Motor neuron (in vitro differentiated cells): ENCODE data around the gene INAFM2. TPM values are rescaled to one million over a fixed set of nuclear protein-coding genes. Genes with fewer than 3 reads are reported as not detected.

Experiments
- ATAC-seq, 8 experiments: fragments of 200-7000 bp; cut with Tn5 transposase; replicated peaks in 6 of 8; 2 replicates each; pipeline ENCODE4 v1.8.0; 2021; ENCODE audit warnings: mild to moderate bottlenecking in 8 of 8, moderate library complexity in 8 of 8
- H3K27ac ChIP-seq, 2 donors: fragments of 250-450 bp; sonication (Bioruptor Pico); 2 replicates each; pipeline ENCODE4 v1.9.0; 2021; ENCODE audit warnings: antibody characterized with exemption in 2 of 2, mild to moderate bottlenecking in 2 of 2, moderate library complexity in 1 of 2
- H3K4me1 ChIP-seq, 2 donors: fragments of 250-450 bp; sonication (Bioruptor Pico); replicated peaks in 1 of 2; 2 replicates each; pipeline ENCODE4 v1.6.1; 2021; ENCODE audit warnings: antibody characterized with exemption in 2 of 2, mild to moderate bottlenecking in 2 of 2, moderate library complexity in 1 of 2
- H3K4me3 ChIP-seq, 5 donors: fragments of 250-450 bp; sonication (Bioruptor Pico); 2 replicates each; pipeline ENCODE4 v1.9.0; 2021; ENCODE audit warnings: antibody characterized with exemption in 5 of 5, mild to moderate bottlenecking in 5 of 5, moderate library complexity in 4 of 5
- WGBS, 10 experiments: fragments of 450-650 bp; shearing (Covaris generic); methylation state at CpG; one replicate each; pipeline ENCODE4 v1.0.0; 2022; 5-methylcytosine and 5-hydroxymethylcytosine counted together
- in situ Hi-C, 9 experiments: fragments of 400-800 bp; cut with MboI; loops; one replicate each; pipeline ENCODE4 v1.15.0; 2021; ENCODE audit warnings: low sequenced_read_pairs in 9 of 9, low pct_unique_long_range_greater_than_20kb in 2 of 9; ENCODE audit not compliant: unreplicated experiment in 9 of 9
- total RNA-seq, 8 experiments: library from RNA; unstranded; fragments of 300-600 nt; gene quantifications; 2 replicates each; pipeline versions ENCODE4 v1.2.3 to v1.2.4, GENCODE V29; 2022

INAFM2 gene
- total RNA-seq, 8 experiments from 2014 or later: 6.5 to 16.8 (median 13.4) TPM

- Histone ChIP-seq H3K4me3 (peak within 1 kb of the TSS; percentile 61 to 87 (median 64)), H3K27ac (peak within 1 kb of the TSS; percentile 48 to 74), H3K4me1 (peaks cover 15 to 24% of the 10 kb centered on the region in 2 donors)
- peak; percentile 86 to 93 (median 92) for ATAC-seq
- in situ Hi-C loops: no loop called here
- WGBS, 10 experiments: 0 to 5% (median 0%) methylated on average over 2 to 11 of the region's 82 CpGs; no CpG with 5 or more reads in 6 of the 10 experiments
These were observed 34.4 kb downstream of the INAFM2 start, which contains the start of gene DISP2 for GRCh38 chr15:40357723-40358470. DISP2 (plus strand) TSS chr15:40358219; CDS start chr15:40358322, 103 bp downstream.

DNA sequence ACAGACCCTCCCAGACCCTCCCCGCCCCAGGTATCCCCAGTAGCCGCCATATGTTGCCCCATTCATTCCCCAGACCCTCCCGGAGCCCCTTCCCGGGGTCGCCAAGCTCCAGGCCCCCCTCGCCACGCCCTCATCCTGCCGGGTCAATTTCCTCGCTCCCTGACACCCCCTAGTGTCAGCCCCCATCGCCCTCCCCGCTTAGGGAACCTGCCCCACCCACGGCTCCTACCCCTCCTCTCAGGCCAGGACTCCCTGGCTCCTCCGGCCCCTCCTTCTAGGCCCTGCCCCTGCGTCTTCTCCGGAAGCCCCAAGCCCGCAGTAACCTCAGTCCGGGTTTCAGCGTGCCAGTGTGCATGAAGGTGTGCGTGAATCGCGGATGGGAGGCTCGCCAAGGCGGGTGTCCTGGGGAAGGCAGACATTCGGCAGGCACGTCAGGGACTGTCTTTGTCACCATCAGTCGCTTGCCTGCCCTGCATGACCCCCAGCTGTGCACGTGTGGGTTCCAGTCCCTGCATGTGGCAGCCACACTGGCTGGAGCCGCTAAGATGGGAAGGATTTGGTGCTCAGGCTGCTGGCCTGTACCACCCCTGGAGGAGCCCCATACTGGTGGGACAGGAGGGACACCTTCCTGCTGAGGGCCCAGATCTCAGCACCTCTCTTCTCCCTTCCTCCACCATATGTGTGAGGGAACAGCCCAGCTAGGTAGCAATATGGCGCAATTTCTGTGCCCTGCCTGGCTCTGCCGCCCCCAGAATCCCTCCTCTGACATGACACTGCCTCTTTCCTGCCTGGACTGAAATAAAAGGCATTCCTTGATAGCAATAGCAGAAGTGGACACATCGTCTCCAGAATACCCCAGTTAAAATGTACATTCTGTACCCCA is 35.2 kb downstream of the INAFM2 start:
- ATAC-seq: peak; percentile 7 to 64 (median 52)
- H3K4me3 ChIP-seq: peak overlapping the region; percentile 61 to 87 (median 64)
- peak overlapping the region; percentile 48 to 58 for H3K27ac ChIP-seq
- WGBS, 10 experiments: 20 to 65% (median 53%) methylated on average over 1 to 4 of the region's 31 CpGs; no CpG with 5 or more reads in 7 of the 10 experiments
- peaks cover 15 to 24% of the 10 kb centered on the region in 2 donors for H3K4me1 ChIP-seq
- in situ Hi-C loops: no loop called here

- no peak overlapping the region for H3K4me3 ChIP-seq
- in situ Hi-C loops: no loop called here
- 33 to 100% (median 70%) methylated on average over 1 to 3 of the region's 4 CpGs; no CpG with 5 or more reads in 3 of the 10 experiments for WGBS, 10 experiments
- peaks cover 7 to 15% of the 10 kb centered on the region in 2 donors for H3K4me1 ChIP-seq
- no peak for ATAC-seq
- H3K27ac ChIP-seq: no peak overlapping the region
These were observed 36.5 kb downstream of the INAFM2 start for GRCh38 chr15:40360015-40360414.

- no peak overlapping the region for H3K27ac ChIP-seq
- no peak overlapping the region for H3K4me3 ChIP-seq
- 40 to 63% methylated on average over 1 to 2 of the region's 2 CpGs; no CpG with 5 or more reads in 8 of the 10 experiments for WGBS, 10 experiments
- ATAC-seq: no peak
- in situ Hi-C loops: no loop called here
- peaks cover 7 to 15% of the 10 kb centered on the region in 2 donors for H3K4me1 ChIP-seq
These were observed 38.1 kb downstream of the INAFM2 start for GRCh38 chr15:40361640-40362039.

DNA sequence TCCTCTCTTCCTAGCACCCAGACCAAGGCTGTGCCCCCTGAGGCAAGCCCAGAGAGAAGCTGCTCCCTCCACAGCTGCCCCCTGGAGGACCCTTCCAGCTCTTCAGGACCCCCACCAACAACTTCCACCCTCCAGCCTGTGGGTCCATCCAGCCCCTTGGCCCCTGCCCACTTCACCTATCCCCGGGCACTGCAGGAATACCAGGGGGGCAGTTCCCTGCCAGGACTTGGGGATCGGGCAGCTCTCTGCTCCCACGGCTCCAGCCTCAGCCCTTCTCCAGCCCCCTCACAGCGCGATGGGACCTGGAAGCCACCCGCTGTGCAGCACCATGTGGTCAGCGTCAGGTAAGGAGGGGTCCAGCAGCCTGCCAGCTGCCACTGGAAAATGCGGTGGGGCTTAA is 40.1 kb downstream of the INAFM2 start:
- WGBS, 10 experiments: 46 to 100% (median 81%) methylated on average over 1 to 4 of the region's 8 CpGs; no CpG with 5 or more reads in 6 of the 10 experiments
- no peak overlapping the region for H3K27ac ChIP-seq

GRCh38 chr15:40364251-40364650 is 40.8 kb downstream of the INAFM2 start:
- peak in 3 of 8 experiments; percentile 28 to 64 (median 35) for ATAC-seq
- Histone ChIP-seq H3K4me3 (no peak overlapping the region), H3K4me1 (peaks cover 0 to 4% of the 10 kb centered on the region in 2 donors), H3K27ac (no peak overlapping the region)
- WGBS, 10 experiments: 0 to 80% (median 60%) methylated on average over 1 to 5 of the region's 6 CpGs; no CpG with 5 or more reads in 4 of the 10 experiments
- in situ Hi-C loops: no loop called here

More for the DNA sequence above, 40.1 kb downstream of the INAFM2 start:
- Histone ChIP-seq H3K4me3 (no peak overlapping the region), H3K4me1 (peaks cover 0 to 11% of the 10 kb centered on the region in 2 donors)
- ATAC-seq: no peak
- in situ Hi-C loops: no loop called here

DNA sequence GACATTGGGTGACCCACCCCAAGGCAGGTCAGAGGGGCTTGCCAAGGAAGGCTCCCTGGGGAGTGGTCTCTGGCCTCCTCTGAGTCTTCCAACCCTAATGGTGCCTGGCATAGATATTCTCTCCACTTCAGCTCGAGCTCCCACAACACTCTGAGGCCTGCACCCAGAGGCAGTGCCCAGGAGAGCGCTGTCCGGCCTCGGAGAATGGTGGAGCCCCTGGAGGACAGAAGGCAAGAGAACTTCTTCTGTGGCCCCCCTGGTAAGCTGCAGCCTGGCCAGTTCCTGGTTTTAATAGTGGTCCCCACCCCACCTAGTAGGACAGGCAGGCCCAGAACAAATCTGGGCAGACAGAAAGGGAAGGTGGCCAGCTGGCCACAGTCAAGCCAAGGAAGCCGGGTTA is 41.5 kb downstream of the INAFM2 start:
- WGBS, 10 experiments: 67 to 100% (median 100%) methylated on average over 1 to 5 of the region's 5 CpGs; no CpG with 5 or more reads in 5 of the 10 experiments
- Histone ChIP-seq H3K27ac (no peak overlapping the region), H3K4me1 (peaks cover 0 to 3% of the 10 kb centered on the region in 2 donors), H3K4me3 (no peak overlapping the region)
- in situ Hi-C loops: no loop called here
- no peak for ATAC-seq

DNA sequence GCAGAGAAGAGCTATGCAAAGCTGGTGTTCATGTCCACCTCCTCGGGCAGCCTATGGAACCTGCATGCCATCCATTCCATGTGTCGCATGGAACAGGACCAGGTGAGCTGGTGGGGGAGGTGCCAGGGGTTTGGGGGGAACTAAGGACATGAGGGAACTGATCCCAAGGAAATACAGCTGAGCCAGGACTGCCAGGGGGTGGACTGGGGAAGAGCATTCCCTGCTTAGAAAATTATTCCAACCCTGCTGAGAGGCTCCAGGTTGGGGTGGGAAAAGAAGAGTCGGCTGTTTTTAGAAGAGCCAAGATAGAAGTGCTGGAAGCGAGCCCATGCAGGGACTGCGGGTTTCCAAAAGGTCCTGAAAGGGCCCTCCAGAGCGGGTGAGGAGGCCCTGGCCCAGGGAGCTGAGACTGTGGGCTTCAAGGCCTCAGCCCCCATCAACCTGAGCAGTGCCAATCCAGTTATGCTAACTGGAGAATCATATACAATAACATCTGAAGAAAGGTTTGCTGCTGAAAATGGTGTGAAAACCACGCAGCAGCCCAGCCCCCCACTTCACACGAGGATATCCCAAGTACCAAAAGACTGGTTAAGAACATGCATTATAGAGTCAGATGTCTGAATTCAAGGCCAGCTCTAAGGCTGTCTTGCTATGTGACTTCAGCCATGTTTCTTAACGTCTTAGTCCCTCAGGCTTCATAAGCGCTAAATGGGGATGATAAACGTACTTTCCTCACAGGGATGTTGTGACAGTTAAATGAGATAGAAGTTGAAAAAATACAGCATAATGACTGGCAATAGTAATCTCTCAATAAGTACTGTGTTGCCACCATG is 42.3 kb downstream of the INAFM2 start:
- ATAC-seq: no peak
- WGBS, 10 experiments: 69 to 87% (median 78%) methylated on average over 1 to 9 of the region's 11 CpGs; no CpG with 5 or more reads in 4 of the 10 experiments
- Histone ChIP-seq H3K27ac (no peak overlapping the region), H3K4me1 (peaks cover 0 to 3% of the 10 kb centered on the region in 2 donors), H3K4me3 (no peak overlapping the region)
- in situ Hi-C loops: no loop called here

DNA sequence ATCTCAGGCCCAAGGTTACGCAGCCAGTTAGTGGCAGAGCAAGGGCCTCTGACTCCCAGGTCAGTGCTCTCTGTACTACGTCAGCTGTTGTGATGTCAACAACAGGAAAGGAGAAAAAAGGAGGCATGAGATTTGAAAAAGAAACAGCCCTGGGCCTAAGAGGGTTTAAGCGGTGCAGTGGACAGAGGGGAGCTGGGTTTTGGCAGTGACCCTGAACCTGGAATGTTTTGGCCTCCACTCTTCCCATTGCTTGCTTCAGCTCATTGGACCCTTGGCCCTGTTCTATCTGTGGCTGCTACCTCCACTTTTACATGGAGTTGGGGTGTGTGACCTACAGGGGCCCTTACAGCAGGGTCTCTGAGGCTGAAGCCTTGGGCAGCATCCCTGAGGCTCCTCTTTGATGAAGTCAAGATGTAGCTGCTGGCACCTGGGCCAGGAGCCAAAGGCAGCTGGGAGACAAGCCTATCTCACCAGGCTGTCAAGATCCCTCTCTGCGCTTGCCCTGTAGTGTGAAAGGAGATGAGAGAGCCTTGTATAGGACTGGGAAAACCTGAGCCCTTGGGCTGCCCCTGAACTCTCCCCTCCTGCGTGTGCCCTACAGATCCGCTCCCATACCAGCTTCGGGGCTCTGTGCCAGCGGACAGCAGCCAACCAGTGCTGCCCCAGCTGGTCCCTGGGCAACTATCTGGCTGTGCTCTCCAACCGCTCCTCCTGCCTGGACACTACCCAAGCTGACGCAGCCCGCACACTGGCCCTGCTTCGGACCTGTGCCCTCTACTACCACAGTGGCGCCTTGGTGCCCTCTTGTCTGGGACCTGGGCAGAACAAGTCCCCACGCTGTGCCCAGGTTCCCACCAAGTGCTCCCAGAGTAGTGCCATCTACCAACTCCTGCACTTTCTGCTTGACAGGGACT is 43.2 kb downstream of the INAFM2 start:
- H3K27ac ChIP-seq: no peak overlapping the region
- no peak overlapping the region for H3K4me3 ChIP-seq
- H3K4me1 ChIP-seq: peaks cover 0 to 3% of the 10 kb centered on the region in 2 donors
- in situ Hi-C loops: no loop called here
- WGBS, 10 experiments: 90 to 100% (median 98%) methylated on average over 1 to 9 of the region's 14 CpGs; no CpG with 5 or more reads in 2 of the 10 experiments
- ATAC-seq: no peak

DNA sequence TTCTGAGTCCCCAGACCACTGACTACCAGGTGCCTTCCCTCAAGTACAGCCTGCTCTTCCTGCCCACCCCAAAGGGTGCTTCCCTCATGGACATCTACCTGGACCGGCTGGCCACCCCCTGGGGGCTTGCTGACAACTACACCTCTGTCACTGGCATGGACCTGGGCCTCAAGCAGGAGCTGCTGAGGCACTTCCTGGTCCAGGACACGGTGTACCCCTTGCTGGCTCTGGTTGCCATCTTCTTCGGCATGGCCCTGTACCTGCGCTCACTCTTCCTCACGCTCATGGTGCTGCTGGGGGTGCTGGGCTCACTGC is 43.8 kb downstream of the INAFM2 start:
- no peak for ATAC-seq
- Histone ChIP-seq H3K27ac (no peak overlapping the region), H3K4me1 (peaks cover 0 to 3% of the 10 kb centered on the region in 2 donors), H3K4me3 (no peak overlapping the region)
- in situ Hi-C loops: no loop called here
- 72 to 100% (median 90%) methylated on average over 2 to 3 of the region's 5 CpGs; no CpG with 5 or more reads in 7 of the 10 experiments for WGBS, 10 experiments

DNA sequence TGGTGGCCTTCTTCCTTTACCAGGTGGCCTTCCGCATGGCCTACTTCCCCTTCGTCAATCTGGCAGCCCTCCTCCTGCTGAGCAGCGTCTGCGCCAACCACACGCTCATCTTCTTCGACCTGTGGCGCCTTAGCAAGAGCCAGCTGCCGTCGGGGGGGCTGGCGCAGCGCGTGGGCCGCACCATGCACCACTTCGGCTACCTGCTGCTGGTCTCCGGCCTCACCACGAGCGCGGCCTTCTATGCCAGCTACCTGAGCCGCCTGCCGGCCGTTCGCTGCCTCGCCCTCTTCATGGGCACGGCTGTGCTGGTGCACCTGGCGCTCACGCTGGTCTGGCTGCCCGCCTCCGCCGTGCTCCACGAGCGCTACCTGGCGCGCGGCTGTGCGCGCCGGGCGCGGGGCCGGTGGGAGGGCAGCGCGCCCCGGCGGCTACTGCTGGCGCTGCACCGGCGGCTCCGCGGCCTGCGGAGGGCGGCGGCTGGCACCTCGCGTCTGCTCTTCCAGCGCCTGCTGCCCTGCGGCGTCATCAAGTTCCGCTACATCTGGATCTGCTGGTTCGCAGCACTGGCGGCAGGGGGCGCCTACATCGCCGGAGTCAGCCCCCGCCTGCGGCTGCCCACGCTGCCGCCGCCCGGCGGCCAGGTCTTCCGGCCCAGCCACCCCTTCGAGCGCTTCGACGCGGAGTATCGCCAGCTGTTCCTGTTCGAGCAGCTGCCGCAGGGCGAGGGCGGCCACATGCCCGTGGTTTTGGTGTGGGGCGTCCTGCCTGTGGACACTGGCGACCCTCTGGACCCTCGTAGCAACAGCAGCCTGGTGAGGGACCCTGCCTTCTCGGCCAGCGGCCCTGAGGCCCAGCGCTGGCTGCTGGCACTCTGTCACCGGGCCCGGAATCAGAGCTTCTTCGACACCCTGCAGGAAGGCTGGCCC is 44.5 kb downstream of the INAFM2 start:
- no peak overlapping the region for H3K27ac ChIP-seq
- in situ Hi-C loops: no loop called here
- WGBS, 10 experiments: 13 to 45% (median 40%) methylated on average over 1 to 26 of the region's 91 CpGs; no CpG with 5 or more reads in 5 of the 10 experiments
- peak; percentile 92 to 97 (median 94) for ATAC-seq
- H3K4me1 ChIP-seq: peaks cover 0 to 3% of the 10 kb centered on the region in 2 donors
- H3K4me3 ChIP-seq: peak overlapping the region in 3 of 5 donors; percentile 6 to 17 (median 13)
